Esophagus squamous epithelium (tissue), 5 donors: ENCODE measurements around the gene MRPL30. TPM values are rescaled to one million over a fixed set of nuclear protein-coding genes. Genes with fewer than 3 reads are reported as not detected.
A peak's percentile ranks its signal among the peaks of the same experiment; 100 is the strongest.

Experiments
- DNase-seq: peaks from one replicate; lab custom pipeline; 2025; lab: John Stamatoyannopoulos, UW
- H3K27ac ChIP-seq, 4 donors: fragments of 200-600 bp; sonication (generic); one replicate each; pipeline ENCODE4 v1.5.1; 2016 to 2019; ENCODE audit warnings: mild to moderate bottlenecking in 1 of 4
- H3K27me3 ChIP-seq, 4 donors: fragments of 200-600 bp; sonication (generic); 1 replicate in 3 of 4; 2 replicates in 1 of 4; pipeline versions ENCODE4 v1.5.1 to v1.6.0; 2017 to 2021; ENCODE audit warnings: antibody characterized with exemption in 1 of 4
- H3K36me3 ChIP-seq, 3 donors: fragments of 200-600 bp; sonication (generic); one replicate each; pipeline ENCODE4 v1.5.1; 2016 to 2019
- H3K4me1 ChIP-seq, 3 donors: fragments of 200-600 bp; sonication (generic); one replicate each; pipeline ENCODE4 v1.5.1; 2017 to 2019
- H3K4me3 ChIP-seq, 4 donors: fragments of 200-600 bp; sonication (generic); 1 replicate in 3 of 4; 2 replicates in 1 of 4; pipeline ENCODE4 v1.5.1; 2016 to 2019; ENCODE audit warnings: mild to moderate bottlenecking in 2 of 4, moderate library complexity in 1 of 4
- H3K9me3 ChIP-seq, 3 donors: fragments of 200-600 bp; sonication (generic); one replicate each; pipeline ENCODE4 v1.5.1; 2016 to 2019
- POLR2A ChIP-seq, 4 donors: fragments of 450-650 bp; IDR thresholded peaks; one replicate each; pipeline ENCODE4 v1.6.1; 2017; ENCODE audit warnings: antibody characterized with exemption in 4 of 4, mild to moderate bottlenecking in 4 of 4, moderate library complexity in 3 of 4
- WGBS, 2 donors: methylation state at CpG; one replicate each; pipeline ENCODE4 v1.1.5; 2018; 5-methylcytosine and 5-hydroxymethylcytosine counted together
- intact Hi-C: fragments of 100-400 bp; cut with DNase I; formaldehyde crosslinking; loops from one replicate; pipeline ENCODE4 v1.15.0; 2022
- total RNA-seq, 4 donors: library from RNA; depleted of rRNA; stranded (reverse); fragments of >200 nt; gene quantifications; one replicate each; pipeline ENCODE4 v1.1.0, GENCODE V29; 2016
- TF ChIP-seq, protein P1 (sequence below), 6 experiments: fragments of 450-650 bp in 4 of 6; fragments of 200-600 bp in 2 of 6; sonication (generic) in 2 of 6; IDR thresholded peaks; one replicate each; pipeline ENCODE4 v1.5.1; 2016 to 2019; ENCODE audit warnings: antibody characterized with exemption in 6 of 6, mild to moderate bottlenecking in 4 of 6, moderate library complexity in 4 of 6
- donor health status: DM: yes; HTN: yes; CAD: no.

MRPL30 gene
- total RNA-seq, 4 donors from 2014 or later: 18.3 to 35.9 (median 32.8) TPM

DNA sequence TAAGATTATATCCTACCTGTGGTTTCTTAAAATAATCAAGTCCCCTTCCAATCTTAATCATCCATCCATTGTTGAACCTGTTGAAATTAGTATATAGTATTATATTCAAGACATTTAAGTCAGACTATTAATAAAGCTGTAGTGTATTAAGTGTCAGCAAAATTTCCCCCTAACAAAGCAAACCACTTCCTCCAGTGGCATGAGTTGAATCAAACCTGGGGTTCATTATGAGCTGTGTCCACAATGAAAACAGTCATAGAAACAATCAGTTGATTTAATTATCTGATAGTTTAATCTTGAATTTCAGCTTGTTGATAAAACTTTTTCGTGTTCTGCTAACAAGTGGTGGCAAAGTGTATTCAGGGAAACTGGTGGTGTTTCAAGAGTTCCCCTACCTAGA, 11.4 kb upstream of the MRPL30 start:
- intact Hi-C loops: no loop called here
- H3K4me3 ChIP-seq: no peak overlapping the region
- H3K4me1 ChIP-seq: no peaks in the 10 kb centered on the region
- TF ChIP-seq, protein P1, sequence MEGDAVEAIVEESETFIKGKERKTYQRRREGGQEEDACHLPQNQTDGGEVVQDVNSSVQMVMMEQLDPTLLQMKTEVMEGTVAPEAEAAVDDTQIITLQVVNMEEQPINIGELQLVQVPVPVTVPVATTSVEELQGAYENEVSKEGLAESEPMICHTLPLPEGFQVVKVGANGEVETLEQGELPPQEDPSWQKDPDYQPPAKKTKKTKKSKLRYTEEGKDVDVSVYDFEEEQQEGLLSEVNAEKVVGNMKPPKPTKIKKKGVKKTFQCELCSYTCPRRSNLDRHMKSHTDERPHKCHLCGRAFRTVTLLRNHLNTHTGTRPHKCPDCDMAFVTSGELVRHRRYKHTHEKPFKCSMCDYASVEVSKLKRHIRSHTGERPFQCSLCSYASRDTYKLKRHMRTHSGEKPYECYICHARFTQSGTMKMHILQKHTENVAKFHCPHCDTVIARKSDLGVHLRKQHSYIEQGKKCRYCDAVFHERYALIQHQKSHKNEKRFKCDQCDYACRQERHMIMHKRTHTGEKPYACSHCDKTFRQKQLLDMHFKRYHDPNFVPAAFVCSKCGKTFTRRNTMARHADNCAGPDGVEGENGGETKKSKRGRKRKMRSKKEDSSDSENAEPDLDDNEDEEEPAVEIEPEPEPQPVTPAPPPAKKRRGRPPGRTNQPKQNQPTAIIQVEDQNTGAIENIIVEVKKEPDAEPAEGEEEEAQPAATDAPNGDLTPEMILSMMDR (IDR thresholded peaks at IDR 0.05): no peak
- no peak for TF ChIP-seq POLR2A (IDR thresholded peaks at IDR 0.05)
- no peaks in the 10 kb centered on the region for H3K27me3 ChIP-seq
- WGBS, 2 donors: 71 to 85% methylated on average over 1 of the region's 1 CpG
- no peak for DNase-seq
- no peak overlapping the region for H3K27ac ChIP-seq
- H3K36me3 ChIP-seq: peaks cover 6 to 80% (median 12%) of the 10 kb centered on the region in 3 donors
- no peaks in the 10 kb centered on the region for H3K9me3 ChIP-seq

- TF ChIP-seq, protein P1 (IDR thresholded peaks at IDR 0.05): no peak
- no peak for TF ChIP-seq POLR2A (IDR thresholded peaks at IDR 0.05)
- DNase-seq: no peak
- 85 to 93% methylated on average over 8 of the region's 8 CpGs for WGBS, 2 donors
- intact Hi-C loops: no loop called here
- H3K36me3 ChIP-seq: peaks cover 6 to 70% (median 12%) of the 10 kb centered on the region in 3 donors
- no peak overlapping the region for H3K4me3 ChIP-seq
- H3K27me3 ChIP-seq: no peaks in the 10 kb centered on the region
- H3K9me3 ChIP-seq: no peaks in the 10 kb centered on the region
- no peak overlapping the region for H3K27ac ChIP-seq
- H3K4me1 ChIP-seq: no peaks in the 10 kb centered on the region
These were observed 9.4 kb upstream of the MRPL30 start for GRCh38 chr2:99171377-99172140.

GRCh38 chr2:99181624-99182000, 628 bp downstream of the MRPL30 start:
- WGBS, 2 donors: 2 to 9% methylated on average over 4 of the region's 4 CpGs
- H3K4me3 ChIP-seq: peak overlapping the region; percentile 58 to 97 (median 63)
- no peak for DNase-seq
- peak overlapping the region in 3 of 4 donors; percentile 67 to 81 (median 80) for H3K27ac ChIP-seq
- TF ChIP-seq, protein P1 (IDR thresholded peaks at IDR 0.05): no peak
- no peak for TF ChIP-seq POLR2A (IDR thresholded peaks at IDR 0.05)
- H3K27me3 ChIP-seq: no peaks in the 10 kb centered on the region
- H3K4me1 ChIP-seq: peaks cover 14 to 55% (median 21%) of the 10 kb centered on the region in 3 donors
- intact Hi-C loops: loop anchor here (10.0 kb wide), 1 partner anchor 153 kb away; the partner anchor contains the start of genes EIF5B and TXNDC9
- H3K36me3 ChIP-seq: peaks cover 0 to 5% (median 0%) of the 10 kb centered on the region in 3 donors
- no peaks in the 10 kb centered on the region for H3K9me3 ChIP-seq

DNA sequence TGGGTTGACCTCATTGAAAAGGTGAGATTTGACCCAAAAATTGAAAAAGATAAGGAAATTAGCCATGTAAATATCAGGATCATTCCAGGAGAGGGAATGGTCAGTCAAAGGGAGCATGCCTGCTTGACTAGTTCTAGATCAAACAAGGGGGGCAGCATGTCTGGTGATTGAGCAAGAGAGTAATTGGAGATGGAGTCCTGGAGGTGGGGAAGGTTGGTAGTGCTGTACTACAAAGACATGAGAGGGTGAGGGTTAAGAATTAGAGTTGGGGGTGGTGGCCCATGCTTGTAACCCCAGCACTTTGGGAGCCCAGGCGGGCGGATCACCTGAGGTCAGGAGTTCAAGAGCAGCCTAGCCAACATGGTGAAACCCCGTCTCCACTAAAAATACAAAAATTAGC, 2.0 kb downstream of the MRPL30 start:
- WGBS, 2 donors: 86 to 100% methylated on average over 2 to 3 of the region's 3 CpGs
- Histone ChIP-seq H3K36me3 (peaks cover 0 to 19% (median 5%) of the 10 kb centered on the region in 3 donors), H3K27me3 (no peaks in the 10 kb centered on the region), H3K9me3 (no peaks in the 10 kb centered on the region), H3K27ac (no peak overlapping the region), H3K4me3 (no peak overlapping the region), H3K4me1 (peaks cover 14 to 55% (median 21%) of the 10 kb centered on the region in 3 donors)
- intact Hi-C loops: loop anchor here (10.0 kb wide), 1 partner anchor 152 kb away; the partner anchor contains the start of genes EIF5B and TXNDC9
- TF ChIP-seq, protein P1 (IDR thresholded peaks at IDR 0.05): no peak
- no peak for TF ChIP-seq POLR2A (IDR thresholded peaks at IDR 0.05)
- no peak for DNase-seq

DNA sequence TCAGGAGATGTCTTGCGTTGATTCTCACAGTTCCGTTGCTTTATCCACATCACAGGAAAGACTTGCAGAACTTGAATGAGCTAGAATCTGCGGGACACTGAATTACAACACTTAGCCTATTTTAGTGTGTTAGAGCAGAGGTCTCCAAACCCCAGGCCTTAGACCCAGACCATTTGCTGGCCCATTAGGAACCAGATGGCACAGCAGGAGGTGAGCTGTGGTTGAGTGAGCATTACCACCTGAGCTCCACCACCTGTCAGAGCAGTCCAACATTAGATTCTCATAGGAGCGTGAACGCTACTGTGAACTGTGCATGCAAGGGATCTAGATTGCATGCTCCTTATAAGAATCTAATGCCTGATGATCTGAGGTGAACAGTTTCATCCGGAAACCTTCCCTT, 3.8 kb downstream of the MRPL30 start:
- peaks cover 5 to 40% (median 18%) of the 10 kb centered on the region in 3 donors for H3K4me1 ChIP-seq
- H3K27ac ChIP-seq: no peak overlapping the region
- no peak for TF ChIP-seq POLR2A (IDR thresholded peaks at IDR 0.05)
- TF ChIP-seq, protein P1 (IDR thresholded peaks at IDR 0.05): no peak
- intact Hi-C loops: loop anchor here (10.0 kb wide), 1 partner anchor 150 kb away; the partner anchor contains the start of genes EIF5B and TXNDC9
- H3K9me3 ChIP-seq: no peaks in the 10 kb centered on the region
- no peaks in the 10 kb centered on the region for H3K27me3 ChIP-seq
- no peak overlapping the region for H3K4me3 ChIP-seq
- DNase-seq: no peak
- H3K36me3 ChIP-seq: peaks cover 0 to 37% (median 9%) of the 10 kb centered on the region in 3 donors
- WGBS, 2 donors: 70 to 94% methylated on average over 6 of the region's 6 CpGs
